ENCODE data around the gene PADI6. TPM values are rescaled to one million over a fixed set of nuclear protein-coding genes. Genes with fewer than 3 reads are reported as not detected.
A peak's percentile ranks its signal among the peaks of the same experiment; 100 is the strongest.

Gene PADI6
- polyA plus RNA-seq, 6 donors from 2014 or later, result not detected

- Mint-ChIP-seq H3K4me1 (peaks cover 20 to 51% (median 30%) of the 10 kb centered on the region in 3 donors), H3K27ac (peak overlapping the region in 4 of 6 donors; percentile 36 to 85 (median 78)), H3K36me3 (no peaks in the 10 kb centered on the region), H3K27me3 (peaks cover 0 to 9% (median 0%) of the 10 kb centered on the region in 3 donors), H3K4me3 (peak overlapping the region; percentile 71 to 92 (median 80)), H3K9me3 (no peaks in the 10 kb centered on the region)
- ATAC-seq (ENCODE audit: low read depth in 2 of 2), result no peak
- no peak for DNase-seq
Measured at GRCh38 chr1:17437260-17437579, 65.2 kb downstream of the PADI6 start.

- Mint-ChIP-seq H3K4me1 (peaks cover 20 to 46% (median 24%) of the 10 kb centered on the region in 3 donors), H3K27ac (peak overlapping the region in 4 of 6 donors; percentile 72 to 99 (median 85)), H3K27me3 (peaks cover 0 to 9% (median 0%) of the 10 kb centered on the region in 3 donors), H3K9me3 (no peaks in the 10 kb centered on the region), H3K4me3 (peak overlapping the region; percentile 71 to 99 (median 84)), H3K36me3 (no peaks in the 10 kb centered on the region)
- DNase-seq, result peak; percentile 57
- ATAC-seq (ENCODE audit: low read depth in 2 of 2), result peak; percentile 21 to 31
Measured at GRCh38 chr1:17437580-17438317, 65.8 kb downstream of the PADI6 start.

GRCh38 chr1:17438318-17439249 is 66.6 kb downstream of the PADI6 start:
- Mint-ChIP-seq H3K4me1 (peaks cover 19 to 41% (median 20%) of the 10 kb centered on the region in 3 donors), H3K9me3 (no peaks in the 10 kb centered on the region), H3K27me3 (peaks cover 6 to 13% (median 8%) of the 10 kb centered on the region in 3 donors), H3K27ac (peak overlapping the region; percentile 98 to 99 (median 99)), H3K4me3 (peak overlapping the region; percentile 96 to 100 (median 99)), H3K36me3 (no peaks in the 10 kb centered on the region)
- ATAC-seq (ENCODE audit: low read depth in 2 of 2), result peak; percentile 43 to 44
- peak; percentile 77 for DNase-seq

- Mint-ChIP-seq H3K9me3 (no peaks in the 10 kb centered on the region), H3K27me3 (peaks cover 8 to 13% (median 9%) of the 10 kb centered on the region in 3 donors), H3K4me3 (peak within 1 kb of the TSS; percentile 96 to 100 (median 99)), H3K27ac (peak within 1 kb of the TSS; percentile 98 to 99 (median 99)), H3K36me3 (no peaks in the 10 kb centered on the region), H3K4me1 (peaks cover 11 to 35% (median 15%) of the 10 kb centered on the region in 3 donors)
- DNase-seq, result peak; percentile 69
- ATAC-seq (ENCODE audit: low read depth in 2 of 2), result peak; percentile 78
Measured at GRCh38 chr1:17439250-17440073, 67.5 kb downstream of the PADI6 start, which contains the start of gene RCC2. Gene RCC2 (minus strand): TSS chr1:17439677. CDS start chr1:17438514, 1,163 bp downstream.

- Mint-ChIP-seq H3K36me3 (no peaks in the 10 kb centered on the region), H3K27ac (peak overlapping the region; percentile 49 to 99 (median 76)), H3K9me3 (no peaks in the 10 kb centered on the region), H3K27me3 (peaks cover 8 to 13% (median 9%) of the 10 kb centered on the region in 3 donors), H3K4me3 (peak overlapping the region; percentile 78 to 100 (median 88)), H3K4me1 (peaks cover 7 to 27% (median 9%) of the 10 kb centered on the region in 3 donors)
- ATAC-seq (ENCODE audit: low read depth in 2 of 2), result no peak
- no peak for DNase-seq
Measured at GRCh38 chr1:17440074-17440826, 68.3 kb downstream of the PADI6 start.

- Mint-ChIP-seq H3K4me1 (peaks cover 7 to 21% (median 9%) of the 10 kb centered on the region in 3 donors), H3K36me3 (no peaks in the 10 kb centered on the region), H3K9me3 (no peaks in the 10 kb centered on the region), H3K4me3 (peak overlapping the region in 7 of 8 donors; percentile 2 to 100 (median 51)), H3K27me3 (peaks cover 8 to 13% (median 9%) of the 10 kb centered on the region in 3 donors), H3K27ac (peak overlapping the region in 1 of 6 donors; percentile 61)
- DNase-seq, result no peak
- no peak for ATAC-seq (ENCODE audit: low read depth in 2 of 2)
Measured at GRCh38 chr1:17440827-17441168, 68.8 kb downstream of the PADI6 start.

GRCh38 chr1:17441265-17441992 is 69.4 kb downstream of the PADI6 start:
- Mint-ChIP-seq H3K36me3 (no peaks in the 10 kb centered on the region), H3K27ac (peak overlapping the region in 1 of 6 donors; percentile 19), H3K9me3 (no peaks in the 10 kb centered on the region), H3K4me1 (peaks cover 7 to 15% (median 9%) of the 10 kb centered on the region in 3 donors), H3K4me3 (peak overlapping the region in 3 of 8 donors; percentile 64 to 100 (median 82)), H3K27me3 (peaks cover 8 to 13% (median 9%) of the 10 kb centered on the region in 3 donors)
- ATAC-seq (ENCODE audit: low read depth in 2 of 2), result no peak
- no peak for DNase-seq

- Mint-ChIP-seq H3K4me3 (peak overlapping the region in 3 of 8 donors; percentile 9 to 100 (median 64)), H3K27ac (peak overlapping the region in 1 of 6 donors; percentile 19), H3K4me1 (peaks cover 7 to 10% (median 9%) of the 10 kb centered on the region in 3 donors), H3K27me3 (peaks cover 8 to 14% (median 9%) of the 10 kb centered on the region in 3 donors), H3K36me3 (no peaks in the 10 kb centered on the region), H3K9me3 (no peaks in the 10 kb centered on the region)
- no peak for ATAC-seq (ENCODE audit: low read depth in 2 of 2)
- no peak for DNase-seq
Measured at GRCh38 chr1:17441993-17442357, 70.0 kb downstream of the PADI6 start.

- peaks cover 9 to 22% (median 12%) of the 10 kb centered on the region in 3 donors for H3K27me3 Mint-ChIP-seq
- H3K4me1 Mint-ChIP-seq, result peaks cover 7 to 9% (median 7%) of the 10 kb centered on the region in 3 donors
- H3K36me3 Mint-ChIP-seq, result no peaks in the 10 kb centered on the region
- no peak for DNase-seq
- H3K4me3 Mint-ChIP-seq, result peak overlapping the region in 1 of 8 donors; percentile 61
- H3K27ac Mint-ChIP-seq, result peak overlapping the region in 1 of 6 donors; percentile 48
- H3K9me3 Mint-ChIP-seq, result no peaks in the 10 kb centered on the region
- ATAC-seq (ENCODE audit: low read depth in 2 of 2), result no peak
Measured at GRCh38 chr1:17442841-17443240, 70.8 kb downstream of the PADI6 start.

- ATAC-seq (ENCODE audit: low read depth in 2 of 2), result no peak
Measured at GRCh38 chr1:17447501-17447992, 75.6 kb downstream of the PADI6 start.

More at GRCh38 chr1:17447501-17447992, 75.6 kb downstream of the PADI6 start:
- no peak overlapping the region for H3K4me3 Mint-ChIP-seq
- H3K27ac Mint-ChIP-seq, result no peak overlapping the region
- no peaks in the 10 kb centered on the region for H3K9me3 Mint-ChIP-seq
- H3K27me3 Mint-ChIP-seq, result peaks cover 9 to 18% (median 17%) of the 10 kb centered on the region in 3 donors
- no peak for DNase-seq
- H3K4me1 Mint-ChIP-seq, result peaks cover 0 to 2% (median 0%) of the 10 kb centered on the region in 3 donors
- H3K36me3 Mint-ChIP-seq, result no peaks in the 10 kb centered on the region
